Gastroesophageal sphincter (tissue), 4 donors: ENCODE measurements around the gene NMRK1. TPM values are rescaled to one million over a fixed set of nuclear protein-coding genes. Genes with fewer than 3 reads are reported as not detected.

ENCODE experiments used
- ATAC-seq: fragments of 150-250 bp; one replicate; pipeline ENCODE4 v1.9.1; 2016; ENCODE audit warnings: mild to moderate bottlenecking, moderate library complexity
- H3K27ac ChIP-seq, 4 donors: fragments of 200-600 bp; sonication (generic) in 3 of 4; 1 replicate in 3 of 4; 2 replicates in 1 of 4; pipeline ENCODE4 v1.5.1; 2016 to 2019
- H3K27me3 ChIP-seq: fragments of 200-600 bp; sonication (generic); one replicate; pipeline ENCODE4 v1.5.1; 2019
- H3K36me3 ChIP-seq, 2 donors: fragments of 200-600 bp; sonication (generic); one replicate each; pipeline ENCODE4 v1.5.1; 2019; ENCODE audit warnings: control low read depth in 1 of 2
- H3K4me1 ChIP-seq, 3 donors: fragments of 200-600 bp; sonication (generic); 1 replicate in 2 of 3; 2 replicates in 1 of 3; pipeline ENCODE4 v1.5.1; 2016 to 2019; ENCODE audit warnings: control low read depth in 2 of 3
- H3K4me3 ChIP-seq, 2 donors: fragments of 200-600 bp; sonication (generic); one replicate each; pipeline ENCODE4 v1.5.1; 2019; ENCODE audit warnings: mild to moderate bottlenecking in 1 of 2, moderate library complexity in 1 of 2
- H3K9me3 ChIP-seq, 3 donors: fragments of 200-600 bp; sonication (generic); one replicate each; pipeline ENCODE4 v1.5.1; 2017 to 2019; ENCODE audit warnings: control low read depth in 2 of 3
- CTCF ChIP-seq, 4 experiments: fragments of 200-600 bp in 2 of 4; fragments of 450-650 bp in 2 of 4; sonication (generic) in 1 of 4; IDR thresholded peaks; one replicate each; pipeline ENCODE4 v1.5.1; 2017 to 2019; ENCODE audit warnings: antibody characterized with exemption in 4 of 4, mild to moderate bottlenecking in 2 of 4, moderate library complexity in 2 of 4
- EP300 ChIP-seq: sonication (generic); formaldehyde crosslinking; IDR thresholded peaks from one replicate; pipeline ENCODE4 v1.6.1; 2017; ENCODE audit warnings: antibody characterized with exemption, mild to moderate bottlenecking
- POLR2A ChIP-seq, 2 donors: fragments of 450-650 bp; IDR thresholded peaks; one replicate each; pipeline ENCODE4 v1.6.1; 2017; ENCODE audit warnings: antibody characterized with exemption in 2 of 2, mild to moderate bottlenecking in 2 of 2, moderate library complexity in 1 of 2
- POLR2AphosphoS5 ChIP-seq: sonication (generic); formaldehyde crosslinking; IDR thresholded peaks from one replicate; pipeline ENCODE4 v1.6.1; 2017; ENCODE audit warnings: antibody characterized with exemption
- WGBS, 2 donors: methylation state at CpG; one replicate each; pipeline ENCODE4 v1.1.5; 2018; ENCODE audit warnings: low coverage in 1 of 2; 5-methylcytosine and 5-hydroxymethylcytosine counted together
- total RNA-seq, 4 donors: library from RNA; depleted of rRNA; stranded (reverse); fragments of >200 nt; gene quantifications; one replicate each; pipeline ENCODE4 v1.1.0, GENCODE V29; 2016

Gene NMRK1
- total RNA-seq, 4 donors from 2014 or later, result 6.3 to 21.5 (median 13.6) TPM

- peaks cover 0 to 37% (median 0%) of the 10 kb centered on the region in 3 donors for H3K4me1 ChIP-seq
- H3K27ac ChIP-seq, result peak overlapping the region; percentile 69 to 96 (median 91)
- H3K9me3 ChIP-seq, result no peaks in the 10 kb centered on the region
- WGBS, 2 donors, result 0 to 1% methylated on average over 12 to 28 of the region's 59 CpGs
- H3K4me3 ChIP-seq, result peak overlapping the region; percentile 53 to 78
- no peaks in the 10 kb centered on the region for H3K27me3 ChIP-seq
- no peaks in the 10 kb centered on the region for H3K36me3 ChIP-seq
- TF ChIP-seq EP300, result no peak
- TF ChIP-seq POLR2A (IDR thresholded peaks at IDR 0.05), result no peak
- TF ChIP-seq POLR2AphosphoS5, result no peak
- no peak for TF ChIP-seq CTCF (IDR thresholded peaks at IDR 0.05)
- ATAC-seq, result peak; percentile 58
These were observed 60.5 kb downstream of the NMRK1 start for GRCh38 chr9:75027187-75028107.

- Histone ChIP-seq H3K9me3 (no peaks in the 10 kb centered on the region), H3K27ac (no peak overlapping the region), H3K27me3 (no peaks in the 10 kb centered on the region), H3K4me1 (peaks cover 0 to 35% (median 0%) of the 10 kb centered on the region in 3 donors), H3K4me3 (no peak overlapping the region), H3K36me3 (no peaks in the 10 kb centered on the region)
- no peak for ATAC-seq
- no peak for TF ChIP-seq POLR2AphosphoS5
- TF ChIP-seq EP300, result no peak
- no peak for TF ChIP-seq CTCF (IDR thresholded peaks at IDR 0.05)
- TF ChIP-seq POLR2A (IDR thresholded peaks at IDR 0.05), result no peak
These were observed 64.1 kb downstream of the NMRK1 start for GRCh38 chr9:75023846-75024245.

- Histone ChIP-seq H3K4me1 (peaks cover 0 to 3% (median 0%) of the 10 kb centered on the region in 3 donors), H3K4me3 (no peak overlapping the region), H3K27me3 (no peaks in the 10 kb centered on the region), H3K9me3 (no peaks in the 10 kb centered on the region), H3K27ac (no peak overlapping the region), H3K36me3 (no peaks in the 10 kb centered on the region)
- 100% methylated on average over 1 of the region's 1 CpG; no CpG with 5 or more reads in 1 of the 2 donors for WGBS, 2 donors
- TF ChIP-seq EP300, result no peak
- no peak for TF ChIP-seq POLR2AphosphoS5
- no peak for TF ChIP-seq CTCF (IDR thresholded peaks at IDR 0.05)
- TF ChIP-seq POLR2A (IDR thresholded peaks at IDR 0.05), result no peak
- ATAC-seq, result no peak
These were observed 68.3 kb downstream of the NMRK1 start for GRCh38 chr9:75019654-75020053.

- WGBS, 2 donors, result 96% methylated on average over 5 of the region's 5 CpGs
- no peaks in the 10 kb centered on the region for H3K27me3 ChIP-seq
- ATAC-seq, result no peak
- no peak overlapping the region for H3K4me3 ChIP-seq
- H3K4me1 ChIP-seq, result no peaks in the 10 kb centered on the region
- H3K9me3 ChIP-seq, result no peaks in the 10 kb centered on the region
- H3K36me3 ChIP-seq, result no peaks in the 10 kb centered on the region
- TF ChIP-seq EP300 (no peak), CTCF (IDR thresholded peaks at IDR 0.05) (no peak), POLR2AphosphoS5 (no peak), POLR2A (IDR thresholded peaks at IDR 0.05) (no peak)
- no peak overlapping the region for H3K27ac ChIP-seq
These were observed 68.9 kb downstream of the NMRK1 start for GRCh38 chr9:75019022-75019421.

DNA sequence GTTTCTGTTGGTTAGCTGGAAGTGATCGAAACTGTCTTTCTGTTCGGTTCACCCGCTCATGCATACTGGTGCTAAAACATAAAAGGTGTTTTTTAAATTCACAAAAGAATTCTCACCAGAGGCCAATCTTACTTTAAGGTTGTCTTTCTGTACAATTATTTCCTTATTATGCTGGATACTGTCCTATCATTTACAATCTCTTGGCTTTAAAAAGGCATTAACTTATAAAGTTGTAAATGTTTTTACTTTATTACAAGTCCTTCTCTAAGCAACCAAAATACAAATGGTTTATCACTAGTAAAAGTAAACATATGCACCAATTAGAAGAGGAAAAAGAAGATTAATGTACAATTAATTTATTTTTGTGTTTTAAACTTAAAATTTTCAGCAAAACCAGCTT, 70.6 kb downstream of the NMRK1 start:
- H3K9me3 ChIP-seq, result no peaks in the 10 kb centered on the region
- TF ChIP-seq POLR2AphosphoS5 (no peak), CTCF (IDR thresholded peaks at IDR 0.05) (no peak), POLR2A (IDR thresholded peaks at IDR 0.05) (no peak), EP300 (no peak)
- 73 to 90% methylated on average over 3 of the region's 3 CpGs for WGBS, 2 donors
- no peaks in the 10 kb centered on the region for H3K27me3 ChIP-seq
- no peak overlapping the region for H3K27ac ChIP-seq
- H3K4me1 ChIP-seq, result no peaks in the 10 kb centered on the region
- ATAC-seq, result no peak
- peaks cover 0 to under 1% of the 10 kb centered on the region in 2 donors for H3K36me3 ChIP-seq
- H3K4me3 ChIP-seq, result no peak overlapping the region
